ENCODE results near the gene ADAMTS16.

DNA sequence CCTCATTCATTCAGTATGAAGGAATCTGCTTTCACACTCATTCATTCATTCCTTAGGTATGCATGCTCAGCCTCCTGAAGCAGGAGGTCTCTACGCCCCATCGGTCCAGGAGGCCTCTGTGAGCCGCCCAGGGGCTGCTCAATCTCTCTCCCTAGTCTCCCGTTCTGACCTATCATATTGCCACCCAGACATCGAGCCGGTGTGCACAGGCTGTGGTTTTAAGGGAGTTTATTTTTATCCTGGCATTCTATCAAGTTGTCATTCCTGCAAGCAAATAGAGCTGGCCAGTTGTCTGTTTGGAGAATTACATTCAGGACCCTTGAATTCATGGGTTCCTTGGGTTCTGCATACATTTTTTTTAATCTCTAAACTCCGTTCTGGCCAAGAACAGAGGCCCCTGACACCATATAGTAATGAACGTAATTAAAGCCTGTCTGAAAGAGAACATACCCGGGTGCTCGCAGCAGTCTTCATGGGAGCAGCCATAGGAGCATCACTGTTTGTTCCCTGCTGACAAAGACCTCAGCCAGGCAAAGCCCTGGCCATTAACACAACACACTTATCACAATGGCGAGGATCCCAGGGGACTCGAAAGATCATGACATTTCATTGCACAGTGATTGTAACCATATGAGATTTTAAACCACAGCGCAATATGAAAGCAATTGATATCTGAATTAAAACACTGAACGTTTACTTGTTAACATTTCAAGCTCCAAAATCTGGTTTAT is 80.9 kb downstream of the ADAMTS16 start:
- TF ChIP-seq CTCF (IDR thresholded peaks at IDR 0.05 in 4 of 5, conservative IDR thresholded peaks at IDR 0.05 in 1 of 5) (no peak), POLR2A (IDR thresholded peaks at IDR 0.05) (no peak)
